Panc1 (cell line): ENCODE results near the gene COL4A2. TPM values are rescaled to one million over a fixed set of nuclear protein-coding genes. Genes with fewer than 3 reads are reported as not detected.

Source experiments
- ATAC-seq: fragments of 200-7000 bp; cut with Tn5 transposase; 2 replicates; pipeline ENCODE4 v1.9.1; 2020; ENCODE audit warnings: mild to moderate bottlenecking, moderate library complexity
- BruUV-seq: library from RNA; stranded (reverse); fragments of 400-500 nt; replicated peaks from 2 replicates; lab custom pipeline; 2021; lab: Mats Ljungman, UMichigan
- CTCF ChIA-PET: fragments of 300-600 bp; sonication (Branson Sonifier 250); formaldehyde crosslinking; loops from one replicate; lab custom pipeline; 2022; ENCODE audit warnings: antibody characterized with exemption; lab: Charles Lee
- POLR2A ChIA-PET: fragments of 300-600 bp; sonication (Branson Sonifier 250); formaldehyde crosslinking; loops from one replicate; lab custom pipeline; 2022; ENCODE audit warnings: antibody characterized with exemption; lab: Charles Lee
- DNase-seq: peaks from one replicate; pipeline ENCODE4 v3.0.0-alpha.2; 2010; ENCODE audit warnings: low read depth, low spot score
- H3K27ac ChIP-seq: 2 replicates; pipeline ENCODE4 v1.5.1; 2011; ENCODE audit warnings: mild to moderate bottlenecking, low read length, inconsistent platforms
- H3K27me3 ChIP-seq: fragments of 200-500 bp; sonication (Bioruptor generic); 2 replicates; pipeline ENCODE4 v1.6.0; 2014; ENCODE audit warnings: low read length, inconsistent platforms; ENCODE audit not compliant: control insufficient read depth, insufficient read depth
- H3K36me3 ChIP-seq: fragments of 200-500 bp; sonication (Bioruptor generic); 2 replicates; pipeline ENCODE4 v1.5.1; 2014; ENCODE audit warnings: inconsistent platforms, mild to moderate bottlenecking, low read length, moderate library complexity; ENCODE audit not compliant: control insufficient read depth, insufficient read depth
- H3K4me1 ChIP-seq: 2 replicates; pipeline ENCODE4 v1.5.1; 2011; ENCODE audit warnings: inconsistent platforms, mild to moderate bottlenecking, low read length, moderate library complexity; ENCODE audit not compliant: control insufficient read depth, insufficient read depth
- H3K4me3 ChIP-seq, 2 experiments: 2 replicates each; pipeline ENCODE4 v1.5.1; 2011 to 2012; ENCODE audit warnings: low read depth in 2 of 2, low read length in 2 of 2, mild to moderate bottlenecking in 2 of 2, inconsistent platforms in 1 of 2, moderate library complexity in 1 of 2
- H3K9me3 ChIP-seq: fragments of 200-500 bp; sonication (Bioruptor generic); 2 replicates; pipeline ENCODE4 v1.5.1; 2014; ENCODE audit warnings: low read depth, mild to moderate bottlenecking, inconsistent platforms, low read length, moderate library complexity; ENCODE audit not compliant: control insufficient read depth, insufficient read depth
- CTCF ChIP-seq: fragments of 450-650 bp; IDR thresholded peaks from 2 replicates; pipeline ENCODE4 v1.5.1; 2017; ENCODE audit warnings: mild to moderate bottlenecking
- POLR2AphosphoS5 ChIP-seq: IDR thresholded peaks from 2 replicates; pipeline ENCODE4 v1.6.1; 2012; ENCODE audit warnings: mild to moderate bottlenecking, low read depth, low read length, moderate library complexity
- SIN3A ChIP-seq: IDR thresholded peaks from 2 replicates; pipeline ENCODE4 v1.6.1; 2012; ENCODE audit warnings: low read depth, mild to moderate bottlenecking, low read length, moderate library complexity, borderline replicate concordance; ENCODE audit not compliant: insufficient read depth
- TCF7L2 ChIP-seq: IDR thresholded peaks from 2 replicates; pipeline ENCODE4 v1.6.1; 2011; ENCODE audit warnings: mild to moderate bottlenecking, low read depth, low read length, inconsistent platforms
- in situ Hi-C: cut with HindIII; loops from 2 replicates; pipeline ENCODE4 v1.10.0; 2016; ENCODE audit warnings: low sequenced_read_pairs, low pct_unique_long_range_greater_than_20kb
- intact Hi-C: fragments of 100-400 bp; cut with micrococcal nuclease; formaldehyde crosslinking; loops from one replicate; pipeline ENCODE4 v1.10.0; 2022; ENCODE audit not compliant: unreplicated experiment
- total RNA-seq: library from RNA; stranded (reverse); gene quantifications from one replicate; pipeline ENCODE4 v1.2.1, GENCODE V29; 2021; ENCODE audit not compliant: unreplicated experiment
- TF ChIP-seq, protein P1 (sequence below), 2 experiments: IDR thresholded peaks; 2 replicates each; pipeline ENCODE4 v1.6.1; 2011 to 2012; ENCODE audit warnings: low read depth in 2 of 2, control low read depth in 1 of 2, low read length in 1 of 2, mild to moderate bottlenecking in 1 of 2, moderate library complexity in 1 of 2; ENCODE audit not compliant: insufficient read depth in 1 of 2

The COL4A2 gene
- total RNA-seq, 1 experiment from 2014 or later = 3.0 TPM

DNA sequence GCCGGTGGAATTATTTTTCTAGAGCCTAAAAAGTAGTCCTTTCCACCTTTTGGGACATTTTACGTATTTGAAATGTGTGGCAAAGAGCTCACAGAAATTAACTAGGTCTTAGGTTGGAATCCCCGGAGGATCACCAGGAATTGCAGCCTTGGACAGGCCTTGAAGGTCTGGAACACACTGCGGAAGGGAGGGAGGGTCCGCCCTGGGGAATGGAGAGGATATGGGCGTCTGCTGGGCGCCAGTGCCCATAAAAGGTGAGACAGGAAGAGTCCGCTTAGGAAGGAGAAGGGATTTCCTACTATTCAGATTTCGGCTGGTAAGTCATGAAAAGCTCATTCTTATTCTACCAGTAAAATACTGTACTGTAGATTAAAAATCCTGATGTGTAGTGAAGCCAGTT, 111.9 kb downstream of the COL4A2 start:
- DNase-seq (no peak), ATAC-seq (no peak)
- POLR2A ChIA-PET = no interaction called here
- no peaks in the 10 kb centered on the region for H3K27me3 ChIP-seq
- CTCF ChIA-PET = no interaction called here
- H3K27ac ChIP-seq = no peak overlapping the region
- in situ Hi-C loops = no loop called here
- no peaks in the 10 kb centered on the region for H3K4me1 ChIP-seq
- BruUV-seq = no TSS peak
- no peaks in the 10 kb centered on the region for H3K9me3 ChIP-seq
- no peaks in the 10 kb centered on the region for H3K36me3 ChIP-seq
- no peak for TF ChIP-seq POLR2AphosphoS5
- TF ChIP-seq, protein P1, sequence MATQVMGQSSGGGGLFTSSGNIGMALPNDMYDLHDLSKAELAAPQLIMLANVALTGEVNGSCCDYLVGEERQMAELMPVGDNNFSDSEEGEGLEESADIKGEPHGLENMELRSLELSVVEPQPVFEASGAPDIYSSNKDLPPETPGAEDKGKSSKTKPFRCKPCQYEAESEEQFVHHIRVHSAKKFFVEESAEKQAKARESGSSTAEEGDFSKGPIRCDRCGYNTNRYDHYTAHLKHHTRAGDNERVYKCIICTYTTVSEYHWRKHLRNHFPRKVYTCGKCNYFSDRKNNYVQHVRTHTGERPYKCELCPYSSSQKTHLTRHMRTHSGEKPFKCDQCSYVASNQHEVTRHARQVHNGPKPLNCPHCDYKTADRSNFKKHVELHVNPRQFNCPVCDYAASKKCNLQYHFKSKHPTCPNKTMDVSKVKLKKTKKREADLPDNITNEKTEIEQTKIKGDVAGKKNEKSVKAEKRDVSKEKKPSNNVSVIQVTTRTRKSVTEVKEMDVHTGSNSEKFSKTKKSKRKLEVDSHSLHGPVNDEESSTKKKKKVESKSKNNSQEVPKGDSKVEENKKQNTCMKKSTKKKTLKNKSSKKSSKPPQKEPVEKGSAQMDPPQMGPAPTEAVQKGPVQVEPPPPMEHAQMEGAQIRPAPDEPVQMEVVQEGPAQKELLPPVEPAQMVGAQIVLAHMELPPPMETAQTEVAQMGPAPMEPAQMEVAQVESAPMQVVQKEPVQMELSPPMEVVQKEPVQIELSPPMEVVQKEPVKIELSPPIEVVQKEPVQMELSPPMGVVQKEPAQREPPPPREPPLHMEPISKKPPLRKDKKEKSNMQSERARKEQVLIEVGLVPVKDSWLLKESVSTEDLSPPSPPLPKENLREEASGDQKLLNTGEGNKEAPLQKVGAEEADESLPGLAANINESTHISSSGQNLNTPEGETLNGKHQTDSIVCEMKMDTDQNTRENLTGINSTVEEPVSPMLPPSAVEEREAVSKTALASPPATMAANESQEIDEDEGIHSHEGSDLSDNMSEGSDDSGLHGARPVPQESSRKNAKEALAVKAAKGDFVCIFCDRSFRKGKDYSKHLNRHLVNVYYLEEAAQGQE (IDR thresholded peaks at IDR 0.05; ENCODE audit: insufficient read depth in 1 of 2, low read depth in 2 of 2, low read length in 1 of 2) = no peak
- TF ChIP-seq SIN3A = no peak
- no peak for TF ChIP-seq CTCF
- TF ChIP-seq TCF7L2 = no peak
- intact Hi-C loops = no loop called here
- H3K4me3 ChIP-seq = no peak overlapping the region

DNA sequence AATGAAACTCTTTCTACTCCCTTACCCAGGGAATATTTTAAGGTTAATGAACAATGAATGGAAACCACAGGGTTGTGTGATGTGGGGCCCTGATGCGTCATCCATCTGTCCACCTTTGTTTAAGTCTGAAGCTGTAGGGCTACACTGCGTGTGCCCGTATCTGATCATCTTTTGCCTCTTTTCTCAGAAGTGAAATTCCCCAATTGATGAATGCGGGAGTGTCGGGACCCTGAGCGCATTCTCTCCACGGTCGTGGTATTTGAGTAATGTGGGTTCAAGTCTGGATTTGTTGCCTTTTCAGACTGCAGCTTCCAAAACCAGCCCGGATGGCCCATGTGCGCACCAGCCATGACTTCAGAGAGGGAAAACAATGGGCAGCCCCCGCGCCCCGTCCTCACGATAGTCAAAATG, 112.3 kb downstream of the COL4A2 start:
- no peak for DNase-seq
- intact Hi-C loops (no loop called here), in situ Hi-C loops (no loop called here)
- no TSS peak for BruUV-seq
- Histone ChIP-seq H3K27me3 (no peaks in the 10 kb centered on the region), H3K4me1 (no peaks in the 10 kb centered on the region), H3K36me3 (no peaks in the 10 kb centered on the region), H3K4me3 (no peak overlapping the region), H3K9me3 (no peaks in the 10 kb centered on the region), H3K27ac (no peak overlapping the region)
- no peak for ATAC-seq
- ChIA-PET POLR2A (no interaction called here), CTCF (no interaction called here)
- TF ChIP-seq CTCF = no peak

DNA sequence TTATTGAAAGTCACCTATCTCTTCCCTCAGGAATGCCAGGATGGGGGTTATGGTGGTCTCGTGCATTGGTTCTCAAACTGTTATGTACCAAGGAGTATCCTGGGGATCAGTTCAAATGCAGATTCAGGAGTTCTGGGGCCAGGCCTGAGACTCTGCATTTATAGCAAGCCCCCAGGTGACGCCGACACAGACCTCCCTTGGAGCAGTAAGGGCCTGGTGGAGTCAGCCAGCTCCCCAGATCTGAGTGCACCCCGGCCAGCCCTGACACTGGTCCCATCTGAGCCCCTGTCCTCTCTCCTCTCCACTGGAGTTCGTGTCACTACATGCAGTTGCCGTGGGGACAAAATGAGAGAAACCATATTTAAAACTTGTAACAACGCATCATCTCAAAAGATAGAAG, 112.9 kb downstream of the COL4A2 start:
- H3K4me1 ChIP-seq = no peaks in the 10 kb centered on the region
- BruUV-seq = no TSS peak
- no peaks in the 10 kb centered on the region for H3K36me3 ChIP-seq
- POLR2A ChIA-PET = no interaction called here
- intact Hi-C loops = no loop called here
- H3K4me3 ChIP-seq = no peak overlapping the region
- no peaks in the 10 kb centered on the region for H3K27me3 ChIP-seq
- H3K27ac ChIP-seq = no peak overlapping the region
- CTCF ChIA-PET = no interaction called here
- ATAC-seq = no peak
- no peaks in the 10 kb centered on the region for H3K9me3 ChIP-seq
- in situ Hi-C loops = no loop called here
- no peak for DNase-seq
- TF ChIP-seq SIN3A = no peak
- TF ChIP-seq CTCF = no peak
- TF ChIP-seq, protein P1 (IDR thresholded peaks at IDR 0.05; ENCODE audit: insufficient read depth in 1 of 2, low read depth in 2 of 2, low read length in 1 of 2) = no peak
- TF ChIP-seq TCF7L2 = no peak
- no peak for TF ChIP-seq POLR2AphosphoS5
